NAMALWA (cell line): ENCODE measurements around the gene SPAG5.
"Not testable (repeated sequence)": the region's sequence is repeated elsewhere in the genome, so short reads cannot be mapped to it uniquely, and the experiment has no call there.

Experiments
- DNase-seq: peaks from one replicate; pipeline ENCODE4 v3.0.0-alpha.2; 2015; ENCODE audit warnings: low spot score

The SPAG5 gene

GRCh38 chr17:28612936-28613872, 14.4 kb upstream of the SPAG5 start:
- DNase-seq: peak; percentile 65

DNA sequence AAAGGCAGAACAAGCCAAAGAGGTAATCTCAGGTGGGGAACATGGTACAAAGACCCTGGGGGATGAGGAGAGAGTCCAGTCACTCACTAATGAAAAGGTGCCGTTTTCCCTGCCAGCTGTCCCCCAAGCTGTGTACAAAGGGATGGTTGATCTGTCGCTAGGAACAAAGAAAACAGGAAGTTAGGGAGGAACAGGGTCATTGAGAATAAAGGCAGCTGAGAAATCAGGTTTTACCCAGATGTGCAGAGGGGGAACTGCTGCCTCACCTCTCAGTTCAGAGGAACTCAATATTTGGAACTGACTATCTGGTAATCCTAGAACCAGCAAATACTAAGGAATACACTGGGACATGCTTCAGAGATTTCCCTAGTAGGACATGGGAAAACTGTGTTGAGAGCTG, 13.7 kb upstream of the SPAG5 start:
- DNase-seq: peak; percentile 25

- DNase-seq: no peak
Measured at GRCh38 chr17:28610376-28610775, 11.6 kb upstream of the SPAG5 start.

- not testable (repeated sequence) for DNase-seq
Measured at GRCh38 chr17:28604031-28604430, 5.2 kb upstream of the SPAG5 start.

- DNase-seq: peak; percentile 86
Measured at GRCh38 chr17:28599311-28600184, 723 bp upstream of the SPAG5 start.

- peak; percentile 23 for DNase-seq
Measured at GRCh38 chr17:28598389-28598788, 436 bp downstream of the SPAG5 start.

DNA sequence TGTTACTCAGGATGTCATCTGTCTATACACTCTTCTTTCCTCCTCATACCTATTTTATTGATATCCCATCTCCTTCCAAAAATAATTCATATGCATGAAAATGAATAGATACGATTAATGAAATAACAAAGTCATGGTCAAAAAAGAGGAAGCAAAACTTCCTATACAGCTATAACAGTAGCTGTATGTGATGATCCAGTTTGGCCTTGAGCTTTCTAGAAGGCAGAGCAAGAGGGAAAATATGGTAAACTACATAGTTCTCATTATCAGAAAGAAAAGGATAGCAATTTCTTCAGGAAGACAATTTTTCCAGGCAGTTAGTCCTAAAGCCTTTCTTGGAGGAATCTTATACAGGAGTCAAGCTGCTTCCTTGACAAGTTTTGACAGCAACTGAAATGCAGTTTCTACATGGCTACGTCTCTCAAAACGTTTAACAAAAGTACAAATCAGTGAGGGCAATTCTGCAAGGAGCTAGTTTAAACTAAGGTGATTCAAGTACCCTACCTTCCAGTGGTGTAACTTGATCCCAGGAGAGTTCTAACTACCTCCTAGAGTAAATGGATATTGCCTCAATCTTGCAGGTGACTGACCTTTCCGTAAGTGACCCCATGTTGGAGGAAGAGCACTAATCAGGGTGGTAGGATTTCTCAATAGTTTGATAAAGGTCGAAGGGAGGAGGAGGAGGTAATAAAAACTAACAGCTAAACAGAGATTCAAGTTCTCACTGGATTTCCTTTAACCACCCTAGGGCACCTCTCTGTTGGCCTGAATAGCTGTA, 1.0 kb downstream of the SPAG5 start:
- peak; percentile 48 for DNase-seq

DNA sequence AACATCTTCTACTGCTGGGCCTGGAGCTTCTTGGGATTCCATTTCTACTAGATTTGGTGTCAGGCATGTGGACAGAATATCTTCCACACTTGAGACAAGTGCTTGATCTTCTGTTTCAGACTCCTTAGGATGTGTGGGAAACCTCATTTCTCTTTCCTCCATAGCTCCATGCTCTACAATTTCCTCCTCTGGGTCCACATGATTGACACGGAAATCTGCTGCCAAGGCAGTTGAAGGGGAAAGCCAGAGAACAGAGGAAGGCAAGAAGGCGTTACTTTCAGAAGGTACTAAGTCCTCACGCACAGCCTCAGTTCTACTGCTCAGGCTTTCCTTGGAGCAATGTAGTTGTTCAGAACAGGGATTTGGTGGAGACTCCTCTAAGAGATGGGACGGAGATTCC, 6.6 kb downstream of the SPAG5 start:
- no peak for DNase-seq

GRCh38 chr17:28585851-28586250, 13.0 kb downstream of the SPAG5 start:
- DNase-seq: no peak

DNA sequence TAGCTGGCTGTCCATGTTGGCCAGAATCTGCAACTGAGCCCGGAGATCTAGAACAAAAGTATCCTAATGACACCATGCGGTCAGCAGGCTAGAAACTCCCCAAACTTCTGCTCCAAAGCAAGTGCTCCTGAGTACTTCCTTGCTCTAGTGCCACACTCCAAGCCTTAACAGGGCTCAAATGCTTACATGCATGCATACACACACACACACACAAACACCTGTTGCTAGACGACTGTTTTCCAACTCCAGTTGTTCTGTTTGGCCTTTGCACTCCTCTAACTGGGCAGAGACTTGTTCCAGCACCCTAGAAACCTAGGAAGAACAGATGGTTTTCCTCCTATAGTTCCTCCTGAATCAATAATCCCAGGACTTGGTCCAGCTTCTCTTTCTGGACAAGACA, 14.4 kb downstream of the SPAG5 start:
- no peak for DNase-seq

DNA sequence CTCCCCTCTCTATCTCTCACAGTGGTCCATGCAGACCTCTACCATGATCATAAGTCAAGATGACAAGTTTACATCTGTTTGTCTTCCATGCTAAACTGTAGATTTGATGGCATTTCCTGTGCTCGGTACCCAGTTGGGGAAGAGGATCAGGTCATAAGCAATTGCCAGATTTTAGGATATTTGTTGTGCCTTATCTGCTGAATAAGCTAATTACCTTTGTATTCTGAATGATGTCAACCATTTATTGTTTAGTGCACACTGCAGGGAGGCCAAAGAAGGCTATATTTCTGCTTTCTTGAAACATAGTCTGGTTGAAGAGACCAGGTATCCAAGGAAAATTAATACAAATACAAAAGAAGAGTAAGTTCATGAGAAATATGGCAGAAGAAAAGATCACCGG, 16.3 kb downstream of the SPAG5 start:
- DNase-seq: no peak

DNA sequence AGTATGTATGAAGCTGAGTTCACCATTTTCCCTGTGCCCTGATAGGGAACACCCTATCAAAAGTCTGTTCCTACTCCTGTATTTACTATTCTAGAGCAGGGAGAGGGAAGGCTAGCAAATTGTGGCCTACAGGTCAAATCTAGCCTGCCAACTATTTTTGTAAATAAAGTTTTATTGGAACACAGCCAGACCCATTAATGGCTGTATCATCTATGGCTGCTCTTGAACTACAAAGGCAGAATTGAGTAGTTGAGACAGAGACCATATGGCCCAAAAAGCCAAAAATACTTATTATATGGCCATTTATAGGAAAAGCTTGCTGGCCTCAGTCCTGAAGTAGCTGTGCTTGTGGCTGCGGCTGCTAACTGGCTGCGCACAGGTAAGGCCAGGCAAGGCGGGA, 17.9 kb downstream of the SPAG5 start:
- no peak for DNase-seq

DNA sequence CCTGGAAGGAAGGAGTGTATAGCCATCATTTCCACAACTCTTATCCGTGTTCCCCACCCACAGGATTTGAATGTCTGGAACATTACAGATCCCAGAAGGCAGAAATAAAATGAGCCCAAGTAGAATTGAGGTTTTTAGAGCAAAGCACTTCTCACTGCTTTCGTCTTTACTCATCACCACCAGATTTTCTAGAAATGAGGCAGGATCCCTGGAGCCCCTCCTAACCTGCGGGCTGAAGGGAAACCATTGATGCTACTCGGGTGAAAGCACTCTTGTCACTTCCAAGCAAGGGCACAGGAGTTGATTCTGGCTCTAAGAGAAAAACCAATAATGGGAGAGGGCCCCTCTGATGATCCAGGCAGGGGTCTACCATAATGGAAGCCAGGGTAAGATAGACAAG, 19.3 kb downstream of the SPAG5 start:
- DNase-seq: no peak

DNA sequence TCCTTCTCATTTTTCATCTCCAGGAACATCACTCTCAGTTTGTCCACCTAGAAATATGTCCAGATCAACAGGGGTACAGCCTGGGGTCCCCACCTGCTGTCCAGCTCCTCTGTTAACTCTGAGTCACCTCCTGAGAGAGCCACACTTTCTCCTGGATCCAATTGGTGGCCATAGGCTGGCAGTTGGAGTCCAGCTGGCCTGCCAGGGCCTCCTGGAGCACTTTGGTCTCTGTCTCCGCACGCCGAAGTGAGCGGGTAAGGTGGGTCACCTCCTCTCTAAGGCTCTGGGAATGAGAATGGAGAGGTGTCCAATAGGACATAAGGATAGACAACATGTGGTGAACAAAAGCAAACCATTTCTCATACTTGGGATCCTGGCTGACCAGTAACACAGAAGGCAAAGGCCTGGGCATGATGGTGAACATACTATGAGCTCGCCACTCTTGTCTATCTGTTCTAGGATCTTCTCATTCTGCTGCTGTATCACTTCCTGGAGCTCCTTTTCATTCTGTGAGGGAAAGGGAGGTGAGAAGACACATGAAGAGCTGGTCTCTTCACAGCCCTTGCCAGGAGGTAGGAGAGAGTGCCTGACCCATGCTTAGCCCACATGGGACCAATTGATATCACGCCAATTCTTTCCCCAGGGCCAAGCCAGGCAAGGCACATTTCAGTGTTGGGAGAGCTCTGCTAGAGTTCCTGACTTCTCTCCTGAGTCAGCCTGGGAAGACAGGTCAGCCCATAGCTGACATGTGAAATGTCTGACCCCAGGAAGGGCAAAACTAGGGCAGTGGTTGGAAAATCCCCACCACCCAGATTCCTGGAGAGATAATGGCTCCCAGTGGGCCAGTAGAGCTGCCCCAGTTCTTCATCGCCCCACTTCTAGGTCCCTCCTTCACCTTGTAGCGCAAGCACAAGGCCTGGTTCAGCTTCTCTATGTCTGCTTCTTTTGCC, 20.3 kb downstream of the SPAG5 start:
- no peak for DNase-seq

GRCh38 chr17:28577466-28577824, 21.4 kb downstream of the SPAG5 start:
- DNase-seq: no peak

- DNase-seq: peak; percentile 99
Measured at GRCh38 chr17:28576758-28577465, 21.9 kb downstream of the SPAG5 start, which contains the start of gene ALDOC. Gene ALDOC (minus strand): TSS chr17:28576895. CDS start chr17:28575532, 1,363 bp downstream.

GRCh38 chr17:28576016-28576415, 22.8 kb downstream of the SPAG5 start:
- not testable (repeated sequence) for DNase-seq

DNA sequence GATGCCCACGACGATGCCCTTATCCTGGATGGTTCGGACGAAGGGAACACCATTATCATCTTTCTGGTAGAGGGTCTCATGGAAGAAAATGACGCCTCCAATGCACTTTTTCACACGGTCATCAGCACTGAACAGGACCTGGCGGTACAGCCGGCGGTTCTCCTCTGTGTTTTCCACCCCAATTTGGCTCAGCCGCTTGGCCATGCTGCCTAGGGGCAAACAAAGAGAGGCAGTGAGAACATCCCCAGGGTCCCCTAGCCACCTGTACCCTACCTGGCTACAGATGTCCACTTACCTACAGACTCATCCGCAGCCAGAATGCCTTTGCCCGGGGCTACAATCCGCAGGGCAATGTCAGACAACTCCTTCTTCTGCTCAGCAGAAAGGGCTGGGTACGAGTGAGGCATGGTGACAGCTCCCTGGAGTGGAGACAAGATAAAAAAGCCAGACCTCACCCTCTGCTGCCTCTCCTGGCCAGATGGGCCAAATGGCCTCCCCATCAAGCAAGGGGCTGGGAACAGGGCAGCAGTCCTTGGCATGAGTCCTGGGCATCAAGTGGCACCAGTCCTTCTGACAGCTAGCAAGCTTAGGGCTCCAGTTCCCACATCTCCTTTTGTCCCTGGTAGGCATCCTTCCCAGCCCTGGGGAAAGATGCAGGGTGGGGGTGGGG, 23.6 kb downstream of the SPAG5 start:
- no peak for DNase-seq

- DNase-seq: no peak
Measured at GRCh38 chr17:28574526-28574925, 24.3 kb downstream of the SPAG5 start.
